Activated naive CD4-positive, alpha-beta T cell (primary cell): ENCODE measurements around the gene LCK.
"Not testable (repeated sequence)": the region's sequence is repeated elsewhere in the genome, so short reads cannot be mapped to it uniquely, and the experiment has no call there.

Experiments
- DNase-seq, 4 experiments: peaks; one replicate each; lab custom pipeline; 2025; lab: John Stamatoyannopoulos, UW

LCK gene

DNA sequence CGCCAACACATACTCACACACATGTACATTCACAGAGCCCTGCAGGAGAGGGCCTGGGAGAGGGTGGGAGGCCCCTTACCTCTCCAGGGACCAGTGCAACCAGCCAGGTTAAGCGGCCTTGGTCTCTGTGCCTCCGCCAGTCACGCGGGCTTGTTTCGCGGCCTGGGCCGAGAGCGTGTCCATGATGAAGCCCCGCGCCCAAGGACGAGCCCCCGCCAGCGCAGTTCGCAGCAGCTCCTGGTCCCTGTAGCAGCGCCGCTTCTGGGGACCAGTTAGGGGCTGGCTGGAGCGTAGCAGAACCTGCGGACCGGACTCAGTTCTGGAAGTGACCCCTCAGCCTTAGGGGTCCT, 11.3 kb upstream of the LCK start:
- no peak for DNase-seq

DNA sequence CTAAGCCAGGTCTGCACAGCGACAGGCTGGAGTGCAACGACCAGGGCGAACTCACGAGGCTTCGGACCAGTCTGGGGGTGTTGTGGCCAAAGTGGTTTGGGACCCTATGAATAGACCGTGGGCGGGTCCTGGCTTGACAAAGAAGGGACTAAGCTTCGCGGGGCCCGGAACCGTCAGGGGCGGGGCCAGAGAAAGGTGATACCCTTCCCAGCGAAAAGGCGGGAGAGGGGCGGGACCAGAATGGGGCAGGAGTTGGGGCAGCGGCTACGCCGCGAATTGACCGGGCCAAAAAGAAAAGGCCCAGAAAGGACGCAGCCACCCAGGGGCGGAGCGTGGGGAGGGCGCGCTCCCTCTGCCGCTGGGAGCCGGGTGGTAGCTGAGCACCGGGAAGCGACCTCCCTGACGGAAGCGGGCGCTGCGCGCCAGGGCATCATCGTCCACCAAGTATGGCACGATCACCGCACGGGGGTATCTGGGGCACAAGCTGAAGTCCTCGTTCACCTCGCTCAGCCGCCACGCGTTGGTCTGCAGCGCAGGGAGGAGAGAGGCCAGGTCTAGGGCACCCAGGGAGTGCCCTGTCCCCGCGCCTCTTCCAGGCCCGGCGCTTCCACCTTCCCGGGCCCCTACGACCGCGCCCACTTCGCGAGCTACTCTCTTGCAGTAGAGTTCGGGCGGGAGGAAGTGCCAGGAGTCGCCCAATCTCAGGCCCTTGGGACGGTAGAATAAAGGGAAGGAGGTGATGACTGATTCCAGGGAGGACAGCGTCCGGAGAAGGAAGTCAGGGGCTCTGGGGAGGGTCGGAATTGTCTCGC, 10.7 kb upstream of the LCK start:
- DNase-seq = peak in 2 of 4 experiments; percentile 24 to 59

DNA sequence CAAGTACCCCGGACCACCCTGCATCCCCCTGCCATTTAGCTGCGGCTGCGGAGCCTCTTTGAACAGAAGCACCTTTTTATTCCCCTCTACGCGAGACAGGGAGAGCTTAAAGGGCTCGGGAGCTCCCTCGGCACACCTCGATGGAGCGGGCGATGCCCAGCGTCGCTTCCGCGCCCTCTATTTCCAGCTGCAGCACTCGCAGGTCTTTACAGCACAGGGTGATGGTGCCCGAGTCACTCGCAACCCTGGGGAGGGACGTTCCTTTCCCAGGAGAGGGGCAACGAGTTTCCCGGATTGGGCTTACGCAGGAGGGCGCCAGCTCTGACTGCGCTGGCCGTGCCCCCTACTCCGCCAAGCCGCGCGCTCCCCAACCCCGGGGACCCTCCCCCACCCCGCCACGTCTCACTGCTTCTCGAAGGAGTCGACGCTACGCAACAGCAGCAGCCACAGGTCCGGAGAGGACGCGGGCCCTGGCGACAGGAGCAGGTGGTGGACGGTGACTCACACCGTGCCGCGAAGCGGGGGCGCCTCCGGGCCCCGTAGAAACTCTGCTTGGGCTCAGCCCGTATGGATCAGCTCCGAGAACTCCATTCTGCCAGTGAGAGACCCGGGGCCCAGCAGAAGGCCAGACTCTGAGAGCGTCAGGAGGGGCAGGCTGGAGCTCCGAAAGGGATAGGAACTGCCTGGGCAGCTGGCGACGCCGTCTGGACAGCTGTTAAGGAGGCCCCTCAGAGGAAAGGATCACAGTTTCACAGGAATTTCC, 9.9 kb upstream of the LCK start:
- DNase-seq = peak in 2 of 4 experiments; percentile 31 to 56

GRCh38 chr1:32242341-32242851, 8.7 kb upstream of the LCK start:
- DNase-seq = no peak

GRCh38 chr1:32246888-32247273, 4.2 kb upstream of the LCK start, which contains the start of gene FAM167B:
Gene FAM167B, plus strand, starts transcription at chr1:32247222. Its CDS starts 200 bp downstream, at chr1:32247422.
- no peak for DNase-seq

DNA sequence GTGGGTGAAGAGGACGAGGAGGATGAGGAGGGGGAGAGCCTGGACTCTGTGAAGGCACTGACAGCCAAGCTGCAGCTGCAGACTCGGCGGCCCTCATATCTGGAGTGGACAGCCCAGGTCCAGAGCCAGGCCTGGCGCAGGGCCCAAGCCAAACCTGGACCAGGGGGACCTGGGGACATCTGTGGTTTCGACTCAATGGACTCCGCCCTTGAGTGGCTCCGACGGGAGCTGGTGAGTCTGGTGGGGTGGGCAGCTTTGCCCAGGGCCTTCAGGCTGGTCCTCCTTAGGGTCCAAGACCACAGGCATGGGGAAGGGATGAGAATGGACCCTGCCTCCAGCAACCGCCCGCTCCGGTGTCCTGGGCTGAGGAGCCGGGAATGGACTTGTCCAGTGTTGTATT, 3.6 kb upstream of the LCK start:
- no peak for DNase-seq

GRCh38 chr1:32247983-32248889, 2.8 kb upstream of the LCK start:
- peak; percentile 41 to 60 (median 48) for DNase-seq

GRCh38 chr1:32249831-32250525, 1.1 kb upstream of the LCK start:
- DNase-seq = peak in 3 of 4 experiments; percentile 46 to 68 (median 64)

DNA sequence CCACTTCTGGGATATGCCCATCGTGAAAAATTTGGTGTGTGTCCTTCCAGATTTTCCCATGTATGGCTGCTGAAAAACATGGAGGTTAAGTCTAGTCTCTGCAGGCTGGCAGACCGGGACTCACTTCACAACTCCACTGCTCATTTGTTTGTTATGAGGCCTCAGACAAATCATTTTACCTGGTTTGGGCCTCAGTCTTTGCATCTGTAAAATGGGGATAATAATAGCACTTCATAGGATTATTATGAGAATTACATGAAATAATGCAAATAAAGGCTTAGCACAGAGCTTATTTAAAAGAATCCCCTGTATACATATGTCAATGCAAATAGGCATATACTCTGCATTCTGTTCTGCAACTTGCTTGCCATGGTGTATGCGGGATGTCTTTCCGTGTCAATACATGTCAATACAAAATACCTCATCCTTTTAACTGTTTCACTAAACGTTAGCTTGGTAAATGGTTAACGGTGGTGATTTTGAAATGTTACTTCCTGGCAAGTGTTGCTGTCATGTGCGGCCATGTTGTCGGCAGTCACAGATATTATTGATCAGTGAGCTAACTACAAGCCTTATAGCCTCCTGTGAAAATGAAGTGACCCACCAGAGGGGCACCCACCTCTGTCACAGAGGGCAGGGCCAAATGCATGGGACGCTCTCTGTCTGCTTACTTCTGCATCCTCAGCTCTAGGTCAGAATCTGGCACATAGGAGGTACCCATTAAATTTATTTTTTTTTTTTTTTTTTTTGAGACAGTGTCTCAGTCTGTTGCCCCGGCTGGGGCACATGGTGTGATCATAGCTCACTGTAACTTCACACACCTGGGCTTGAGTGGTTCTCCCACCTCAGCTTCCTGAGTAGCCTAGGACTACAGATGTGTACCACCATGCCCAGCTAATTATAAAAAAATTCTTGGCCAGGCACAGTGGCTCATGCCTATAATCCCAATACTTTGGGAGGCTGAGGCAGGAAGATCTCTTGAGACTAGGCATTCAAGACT, 4.3 kb downstream of the LCK start:
- no peak for DNase-seq

- no peak for DNase-seq
Observed at GRCh38 chr1:32256473-32257226, 5.6 kb downstream of the LCK start.

GRCh38 chr1:32257227-32257508, 6.1 kb downstream of the LCK start:
- no peak for DNase-seq

GRCh38 chr1:32263236-32263593, 12.2 kb downstream of the LCK start:
- DNase-seq = not testable (repeated sequence)

DNA sequence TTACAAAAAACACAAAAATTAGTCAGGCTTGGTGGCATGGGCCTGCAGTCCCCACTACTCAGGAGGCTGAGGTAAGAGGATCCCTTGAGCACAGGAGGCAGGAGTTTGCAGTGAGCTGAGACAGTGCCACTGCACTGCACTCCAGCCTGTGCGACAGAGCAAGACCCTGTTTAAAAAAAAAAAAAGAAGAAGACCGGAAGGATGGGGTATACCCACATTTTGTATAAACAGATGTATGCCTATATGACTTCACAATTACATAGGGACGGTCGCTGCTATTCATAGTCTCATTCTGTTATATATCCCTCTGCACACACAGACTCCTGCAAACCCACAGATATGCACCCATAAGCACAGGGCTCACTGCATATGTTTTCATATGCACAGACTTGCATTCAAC, 12.7 kb downstream of the LCK start:
- no peak for DNase-seq

DNA sequence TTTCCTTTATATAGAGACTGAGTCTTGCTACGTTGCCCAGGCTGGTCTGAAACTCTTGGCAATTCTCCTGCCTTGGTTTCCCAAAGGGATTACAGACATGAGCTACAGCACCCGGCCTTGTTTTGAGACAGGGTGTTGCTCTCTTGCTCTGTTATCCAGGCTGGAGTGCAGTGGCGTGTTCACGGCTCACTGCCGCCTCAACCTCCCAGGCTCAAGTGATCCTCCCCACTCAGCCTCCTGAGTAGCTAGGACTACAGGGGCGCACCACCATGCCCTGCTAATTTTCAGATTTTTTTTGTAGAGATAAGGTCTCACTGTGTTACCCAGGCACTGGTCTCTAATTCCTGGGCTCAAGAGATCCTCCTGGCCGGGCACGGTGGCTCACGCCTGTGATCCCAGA, 14.8 kb downstream of the LCK start:
- DNase-seq = no peak

- DNase-seq = no peak
Observed at GRCh38 chr1:32266921-32267591, 16.0 kb downstream of the LCK start.

- DNase-seq = no peak
Observed at GRCh38 chr1:32269744-32270143, 18.7 kb downstream of the LCK start.

- peak in 2 of 4 experiments; percentile 6 to 23 for DNase-seq
Observed at GRCh38 chr1:32272557-32273390, 21.7 kb downstream of the LCK start.
